22Rv1 (cell line): ENCODE data around the gene SLC25A43.
A peak's percentile ranks its signal among the peaks of the same experiment; 100 is the strongest.
"Not testable (repeated sequence)": the region's sequence is repeated elsewhere in the genome, so short reads cannot be mapped to it uniquely, and the experiment has no call there.

Source experiments
- H3K27ac ChIP-seq: fragments of 450-650 bp; 2 replicates; pipeline ENCODE4 v1.5.1; 2017
- ZFX ChIP-seq: fragments of 450-650 bp; IDR thresholded peaks from 2 replicates; pipeline ENCODE4 v1.6.1; 2017; ENCODE audit warnings: antibody characterized with exemption, borderline replicate concordance
- TF ChIP-seq, protein P1 (sequence below): fragments of 450-650 bp; IDR thresholded peaks from 2 replicates; pipeline ENCODE4 v1.5.1; 2017; ENCODE audit warnings: mild to moderate bottlenecking

The SLC25A43 gene

DNA sequence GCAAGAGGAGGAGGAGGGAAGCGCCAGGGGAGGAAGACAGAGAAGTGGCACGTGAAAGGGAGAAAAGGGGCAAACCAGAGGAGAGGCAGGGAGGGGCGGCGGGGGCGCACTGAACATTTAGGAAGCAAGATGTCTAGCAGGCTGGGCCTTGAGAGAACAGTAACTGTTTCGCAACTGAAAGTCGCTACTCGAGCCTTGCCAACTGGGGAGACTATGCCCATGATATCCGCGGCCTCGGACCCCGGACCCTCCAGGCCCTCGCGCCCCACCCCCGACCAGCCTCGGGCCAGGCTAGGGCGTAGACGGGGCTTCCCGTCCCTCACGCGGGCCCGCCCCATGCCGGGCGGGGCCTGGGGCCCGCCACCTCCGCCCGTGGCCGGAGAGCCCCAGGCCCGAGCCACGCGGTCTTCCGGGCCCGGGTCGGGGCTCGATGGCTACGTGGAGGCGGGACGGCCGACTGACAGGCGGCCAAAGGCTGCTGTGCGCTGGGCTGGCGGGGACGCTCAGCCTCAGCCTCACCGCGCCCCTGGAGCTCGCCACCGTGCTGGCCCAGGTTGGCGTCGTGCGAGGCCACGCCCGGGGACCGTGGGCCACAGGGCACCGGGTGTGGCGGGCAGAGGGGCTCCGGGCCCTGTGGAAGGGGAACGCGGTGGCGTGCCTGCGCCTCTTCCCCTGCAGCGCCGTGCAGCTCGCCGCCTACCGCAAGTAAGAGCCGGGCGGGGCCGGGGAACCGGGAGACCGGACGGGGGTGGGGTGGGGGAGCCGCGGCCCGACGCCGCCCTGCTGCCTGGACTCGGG lies at the start of gene SLC25A43:
TSS of gene SLC25A43 (plus strand) at position 363 of the 798 bp plus-strand sequence. CDS start at position 431, 68 bp downstream.
- no peak for TF ChIP-seq ZFX
- H3K27ac ChIP-seq = peak within 1 kb of the TSS; percentile 30; the same call in 1 of the 2 replicates

DNA sequence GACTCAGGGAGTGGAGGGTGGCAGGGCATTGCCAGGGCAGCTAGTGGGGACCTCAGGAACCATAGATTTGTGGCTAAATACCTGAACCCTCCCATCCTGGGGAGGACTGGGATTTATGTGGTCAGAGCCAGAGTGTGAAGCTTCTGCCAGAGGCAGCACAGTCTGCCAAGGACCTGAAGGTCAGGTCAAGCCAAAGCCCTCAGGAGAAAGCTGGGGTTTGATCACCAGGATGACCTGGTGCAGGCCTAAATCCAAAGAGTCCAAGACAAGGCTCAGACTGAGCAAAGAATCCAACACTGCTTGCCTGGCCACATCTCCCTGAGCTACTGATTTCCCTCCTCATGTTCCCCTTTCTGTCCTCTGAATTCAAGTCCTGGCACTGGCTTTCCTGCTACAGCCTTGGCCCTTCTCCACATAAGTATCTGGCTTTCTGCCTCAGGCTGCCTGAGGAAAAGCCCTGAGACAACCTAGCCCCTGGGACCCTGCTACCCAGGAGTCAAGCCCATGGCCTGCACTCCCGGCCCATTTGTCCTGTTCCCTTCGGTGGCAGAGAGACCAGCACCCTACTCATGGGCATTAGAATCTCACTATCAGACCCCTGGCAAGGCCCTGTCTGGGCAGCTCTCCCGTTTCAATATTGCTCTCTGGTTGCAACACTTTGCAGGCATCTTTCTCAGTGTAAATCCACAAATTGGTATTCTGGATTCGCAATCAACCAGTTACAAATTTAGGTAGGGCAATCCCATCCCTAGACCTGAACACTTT lies 39.3 kb upstream of the SLC25A43 start:
- TF ChIP-seq, protein P1, sequence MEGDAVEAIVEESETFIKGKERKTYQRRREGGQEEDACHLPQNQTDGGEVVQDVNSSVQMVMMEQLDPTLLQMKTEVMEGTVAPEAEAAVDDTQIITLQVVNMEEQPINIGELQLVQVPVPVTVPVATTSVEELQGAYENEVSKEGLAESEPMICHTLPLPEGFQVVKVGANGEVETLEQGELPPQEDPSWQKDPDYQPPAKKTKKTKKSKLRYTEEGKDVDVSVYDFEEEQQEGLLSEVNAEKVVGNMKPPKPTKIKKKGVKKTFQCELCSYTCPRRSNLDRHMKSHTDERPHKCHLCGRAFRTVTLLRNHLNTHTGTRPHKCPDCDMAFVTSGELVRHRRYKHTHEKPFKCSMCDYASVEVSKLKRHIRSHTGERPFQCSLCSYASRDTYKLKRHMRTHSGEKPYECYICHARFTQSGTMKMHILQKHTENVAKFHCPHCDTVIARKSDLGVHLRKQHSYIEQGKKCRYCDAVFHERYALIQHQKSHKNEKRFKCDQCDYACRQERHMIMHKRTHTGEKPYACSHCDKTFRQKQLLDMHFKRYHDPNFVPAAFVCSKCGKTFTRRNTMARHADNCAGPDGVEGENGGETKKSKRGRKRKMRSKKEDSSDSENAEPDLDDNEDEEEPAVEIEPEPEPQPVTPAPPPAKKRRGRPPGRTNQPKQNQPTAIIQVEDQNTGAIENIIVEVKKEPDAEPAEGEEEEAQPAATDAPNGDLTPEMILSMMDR = no peak
- TF ChIP-seq ZFX = no peak
- H3K27ac ChIP-seq = no peak overlapping the region

DNA sequence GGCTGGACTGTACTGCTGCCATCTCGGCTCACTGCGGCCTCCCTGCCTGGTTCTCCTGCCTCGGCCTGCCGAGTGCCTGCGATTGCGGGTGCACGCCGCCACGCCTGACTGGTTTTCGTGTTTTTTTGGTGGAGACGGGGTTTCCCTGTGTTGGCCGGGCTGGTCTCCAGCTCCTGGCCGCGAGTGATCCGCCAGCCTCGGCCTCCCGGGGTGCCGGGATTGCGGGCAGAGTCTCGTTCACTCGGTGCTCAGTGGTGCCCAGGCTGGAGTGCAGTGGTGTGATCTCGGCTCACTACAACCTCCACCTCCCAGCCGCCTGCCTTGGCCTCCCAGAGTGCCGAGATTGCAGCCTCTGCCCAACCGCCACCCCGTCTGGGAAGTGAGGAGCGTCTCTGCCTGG lies 37.7 kb upstream of the SLC25A43 start:
- H3K27ac ChIP-seq = not testable (repeated sequence)

DNA sequence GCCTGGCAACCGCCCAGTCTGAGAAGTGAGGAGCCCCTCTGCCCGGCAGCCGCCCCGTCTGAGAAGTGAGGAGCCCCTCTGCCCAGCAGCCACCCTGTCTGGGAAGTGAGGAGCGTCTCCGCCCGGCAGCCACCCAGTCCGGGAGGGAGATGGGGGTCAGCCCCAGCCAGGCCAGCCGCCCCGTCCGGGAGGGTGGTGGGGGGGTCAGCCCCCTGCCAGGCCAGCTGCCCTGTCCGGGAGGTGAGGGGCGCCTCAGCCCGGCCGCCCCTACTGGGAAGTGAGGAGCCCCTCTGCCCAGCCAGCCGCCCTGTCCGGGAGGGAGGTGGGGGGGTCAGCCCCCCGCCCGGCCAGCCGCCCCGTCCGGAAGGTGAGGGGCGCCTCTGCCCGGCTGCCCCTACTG lies 37.1 kb upstream of the SLC25A43 start:
- H3K27ac ChIP-seq = not testable (repeated sequence)

DNA sequence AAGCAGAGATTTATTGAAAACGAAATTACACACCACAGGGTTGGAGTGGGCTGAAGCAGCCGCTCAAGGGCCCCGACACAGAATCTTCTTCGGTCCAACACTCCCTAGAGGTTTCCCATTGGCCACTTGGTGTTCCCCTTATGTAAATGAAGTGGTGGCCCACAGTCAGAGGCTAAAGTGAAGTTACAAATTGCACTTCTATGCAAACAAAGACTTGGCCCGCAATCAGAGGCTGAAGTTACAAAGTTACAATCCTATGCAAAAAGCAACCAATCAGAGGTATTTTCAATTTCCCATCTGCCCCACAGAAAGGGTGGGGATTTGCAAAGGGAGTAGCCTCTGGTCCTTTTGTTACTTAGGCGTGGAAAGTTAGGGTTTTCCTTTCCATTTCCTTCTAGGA lies 35.7 kb upstream of the SLC25A43 start:
- TF ChIP-seq, protein P1 = no peak
- no peak for TF ChIP-seq ZFX
- H3K27ac ChIP-seq = no peak overlapping the region

DNA sequence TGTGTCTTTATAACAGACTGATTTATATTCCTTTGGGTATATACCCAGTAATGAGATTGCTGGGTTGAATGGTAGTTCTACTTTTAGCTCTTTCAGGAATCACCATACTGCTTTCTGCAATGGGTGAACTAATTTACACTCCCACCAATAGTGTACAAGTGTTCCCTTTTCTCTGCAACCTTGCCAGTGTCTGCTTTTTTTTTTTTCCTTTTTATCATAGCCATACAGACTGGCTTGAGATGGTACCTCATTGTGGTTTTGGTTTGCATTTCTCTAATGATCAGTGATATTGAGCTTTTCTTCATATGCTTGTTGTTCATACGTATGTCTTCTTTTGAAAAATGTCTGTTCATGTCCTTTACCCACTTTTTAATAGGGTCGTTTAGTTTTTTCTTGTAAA lies 27.3 kb upstream of the SLC25A43 start:
- not testable (repeated sequence) for H3K27ac ChIP-seq

DNA sequence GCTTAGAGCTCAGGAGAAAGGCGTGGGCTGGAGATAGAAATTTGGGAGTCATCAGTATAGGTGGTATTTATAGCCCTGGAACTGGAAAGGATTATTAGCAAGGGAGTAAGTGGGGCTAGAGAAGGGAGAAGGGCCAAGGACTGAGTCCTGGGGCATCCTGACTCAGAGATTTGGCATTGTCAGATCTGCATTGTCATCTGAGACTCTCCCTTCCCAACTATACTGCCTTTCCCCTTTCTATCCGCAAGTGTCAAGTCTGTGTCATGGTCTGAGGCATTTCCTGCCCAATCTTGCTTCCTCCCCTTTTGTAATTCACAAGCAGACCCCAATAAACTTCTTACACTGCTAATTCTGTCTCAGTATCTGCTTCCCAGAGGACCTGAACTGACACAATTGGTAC lies 24.4 kb upstream of the SLC25A43 start:
- H3K27ac ChIP-seq = no peak overlapping the region
- TF ChIP-seq ZFX = no peak
- TF ChIP-seq, protein P1 = no peak

DNA sequence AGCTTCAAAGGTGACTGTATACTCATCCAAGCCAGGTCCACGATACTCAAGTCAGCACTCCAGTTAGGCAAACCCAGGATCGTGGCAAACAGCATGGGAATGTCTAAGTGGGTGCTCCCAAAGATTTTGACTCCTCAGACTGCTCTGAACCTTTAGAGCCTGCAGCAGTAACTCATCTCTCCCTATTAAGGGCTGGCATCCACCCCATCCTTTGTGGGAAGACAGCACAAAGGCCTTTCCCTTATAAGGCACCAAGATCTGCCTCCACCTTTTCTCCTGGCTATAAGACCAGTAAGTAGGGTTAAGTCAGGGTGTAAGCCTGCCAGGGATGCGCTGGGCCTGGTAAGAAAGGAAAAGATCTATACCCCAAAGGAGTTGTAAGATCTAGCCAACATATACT lies 23.6 kb upstream of the SLC25A43 start:
- H3K27ac ChIP-seq = no peak overlapping the region
- TF ChIP-seq, protein P1 = no peak
- TF ChIP-seq ZFX = no peak

DNA sequence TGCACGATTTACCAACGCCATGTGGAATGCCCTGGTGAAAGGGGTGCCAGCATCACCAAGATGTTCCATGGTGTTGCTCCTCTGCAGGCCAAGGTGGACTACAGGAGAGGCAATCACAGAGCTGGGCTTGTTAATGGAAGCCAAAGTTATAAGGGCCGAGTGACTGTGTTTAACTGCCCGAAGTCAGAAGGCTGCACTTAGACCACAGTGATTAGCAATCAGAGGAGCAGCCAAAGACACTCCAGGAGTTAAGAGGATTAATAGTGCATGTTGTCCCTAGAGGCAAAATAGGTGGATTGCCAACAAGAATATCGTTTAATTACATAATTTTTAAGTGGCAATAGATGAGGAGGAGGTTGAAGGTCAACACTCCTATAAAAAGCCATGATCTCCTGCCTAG lies 22.8 kb upstream of the SLC25A43 start:
- H3K27ac ChIP-seq = no peak overlapping the region
- TF ChIP-seq, protein P1 = no peak
- no peak for TF ChIP-seq ZFX
